HepG2 (cell line): ENCODE results near the gene ADAMTS2. TPM values are rescaled to one million over a fixed set of nuclear protein-coding genes. Genes with fewer than 3 reads are reported as not detected.

Experiments used
- ATAC-seq: fragments of 200-7000 bp; cut with Tn5 transposase; 3 replicates; pipeline ENCODE4 v1.9.1; 2020; ENCODE audit warnings: mild to moderate bottlenecking, moderate library complexity
- BruUV-seq: library from RNA; stranded (reverse); fragments of 400-500 nt; replicated peaks from 2 replicates; lab custom pipeline; 2021; lab: Mats Ljungman, UMichigan
- CTCF ChIA-PET: fragments of 300-600 bp; formaldehyde crosslinking; extraction: SDS; loops from one replicate; lab custom pipeline; 2021; ENCODE audit warnings: low total read pairs, inconsistent platforms, low intra/inter-chr PET ratio; lab: Yijun Ruan, JAX
- POLR2A ChIA-PET: fragments of 350-600 bp; sonication (Branson Sonifier 250); formaldehyde crosslinking; loops from one replicate; lab custom pipeline; 2020; ENCODE audit warnings: antibody characterized with exemption, inconsistent platforms; lab: Yijun Ruan, JAX
- DNase-seq: peaks from one replicate; pipeline ENCODE4 v3.0.0-alpha.2; 2015; ENCODE audit warnings: low spot score
- FAIRE-seq: peaks from 3 replicates; lab custom pipeline; 2011; peaks lifted over from hg19 to GRCh38; lab: Jason Lieb, UNC
- H2AFZ ChIP-seq: one replicate; pipeline ENCODE4 v1.6.1; 2011; ENCODE audit warnings: low read length, inconsistent platforms
- H3K27ac ChIP-seq: fragments of 300-600 bp; 3 replicates; pipeline ENCODE4 v1.8.0; 2011; ENCODE audit warnings: mixed run types, mild to moderate bottlenecking, mixed read lengths, low read length, inconsistent platforms; ENCODE audit not compliant: insufficient read depth; ENCODE audit errors: extremely low read length
- H3K27me3 ChIP-seq, 2 experiments: fragments of 200-600 bp in 1 of 2; 2 replicates in 1 of 2; 3 replicates in 1 of 2; pipeline versions ENCODE4 v1.6.0 to v1.8.0; 2011; ENCODE audit warnings: low read length in 2 of 2, mild to moderate bottlenecking in 2 of 2, moderate library complexity in 2 of 2, inconsistent platforms in 1 of 2; ENCODE audit not compliant: insufficient read depth in 2 of 2, control insufficient read depth in 1 of 2
- H3K36me3 ChIP-seq, 2 experiments: fragments of 200-600 bp in 1 of 2; replicated peaks in 1 of 2; 2 replicates in 1 of 2; 3 replicates in 1 of 2; pipeline versions ENCODE4 v1.5.1 to v1.8.0; 2011; ENCODE audit warnings: low read length in 2 of 2, inconsistent platforms in 1 of 2; ENCODE audit not compliant: insufficient read depth in 2 of 2, control insufficient read depth in 1 of 2
- H3K4me1 ChIP-seq: 2 replicates; pipeline ENCODE4 v1.5.1; 2012; ENCODE audit warnings: low read length, inconsistent platforms; ENCODE audit not compliant: insufficient read depth
- H3K4me2 ChIP-seq: 2 replicates; pipeline ENCODE4 v1.6.0; 2011; ENCODE audit warnings: low read depth, low read length, inconsistent platforms
- H3K4me3 ChIP-seq, 3 experiments: fragments of 200-600 bp in 1 of 3; sonication (generic), shearing (Covaris generic) in 1 of 3; replicated peaks in 1 of 3; 2 replicates each; pipeline ENCODE4 v1.5.1; 2011 to 2016; ENCODE audit warnings: low read length in 3 of 3, inconsistent platforms in 2 of 3, low read depth in 2 of 3, mild to moderate bottlenecking in 2 of 3, control low read depth in 1 of 3, mixed read lengths in 1 of 3; ENCODE audit not compliant: insufficient read depth in 1 of 3
- H3K79me2 ChIP-seq: one replicate; pipeline ENCODE4 v1.6.1; 2011; ENCODE audit warnings: low read length, inconsistent platforms; ENCODE audit not compliant: insufficient read depth
- H3K9ac ChIP-seq: 2 replicates; pipeline ENCODE4 v1.6.0; 2011; ENCODE audit warnings: mild to moderate bottlenecking, low read depth, low read length, inconsistent platforms; ENCODE audit not compliant: insufficient read depth
- H3K9me3 ChIP-seq: 2 replicates; pipeline ENCODE4 v1.5.1; 2012; ENCODE audit warnings: mild to moderate bottlenecking, low read length
- H4K20me1 ChIP-seq: 2 replicates; pipeline ENCODE4 v1.6.0; 2011; ENCODE audit warnings: inconsistent platforms, mild to moderate bottlenecking, low read length, moderate library complexity; ENCODE audit not compliant: insufficient read depth
- AKAP8 ChIP-seq: sonication (generic); formaldehyde crosslinking; IDR thresholded peaks from 2 replicates; pipeline ENCODE4 v1.5.1; 2020; ENCODE audit warnings: mild to moderate bottlenecking, missing genetic modification reagents
- CENPX ChIP-seq: sonication (generic); formaldehyde crosslinking; IDR thresholded peaks from 2 replicates; pipeline ENCODE4 v1.9.0; 2021; ENCODE audit warnings: mild to moderate bottlenecking, missing genetic modification reagents, moderate library complexity
- HIVEP1 ChIP-seq: sonication (generic); formaldehyde crosslinking; IDR thresholded peaks from 2 replicates; pipeline ENCODE4 v1.4.0; 2020; ENCODE audit warnings: mild to moderate bottlenecking, missing genetic modification reagents
- RNF2 ChIP-seq: fragments of 450-650 bp; conservative IDR thresholded peaks from 2 replicates; pipeline ENCODE4 v1.6.1; 2016; ENCODE audit warnings: low read depth
- SALL1 ChIP-seq: sonication (generic); formaldehyde crosslinking; IDR thresholded peaks from 2 replicates; pipeline ENCODE4 v1.8.0; 2022; ENCODE audit warnings: mild to moderate bottlenecking, missing genetic modification reagents
- SMC3 ChIP-seq: IDR thresholded peaks from 2 replicates; pipeline ENCODE4 v1.6.1; 2011; ENCODE audit warnings: low read length, improper control_type of control experiment
- YY1 ChIP-seq: IDR thresholded peaks from 2 replicates; pipeline ENCODE4 v1.6.1; 2011; ENCODE audit warnings: low read length, low read depth, moderate library complexity, mild to moderate bottlenecking; ENCODE audit not compliant: insufficient read depth, insufficient replicate concordance
- ZFAT ChIP-seq: sonication (generic); formaldehyde crosslinking; conservative IDR thresholded peaks from 2 replicates; pipeline ENCODE4 v1.8.1; 2023; ENCODE audit warnings: missing genetic modification reagents, inconsistent platforms
- ZMYM3 ChIP-seq: sonication (generic); formaldehyde crosslinking; IDR thresholded peaks from 2 replicates; pipeline ENCODE4 v1.5.1; 2020; ENCODE audit warnings: mild to moderate bottlenecking, missing genetic modification reagents
- ZNF263 ChIP-seq: sonication (generic); formaldehyde crosslinking; IDR thresholded peaks from 2 replicates; pipeline ENCODE4 v1.4.0; 2020; ENCODE audit warnings: missing genetic modification reagents
- WGBS: methylation state at CpG from one replicate; pipeline ENCODE4 v1.1.6; 2017; ENCODE audit warnings: low lambda C conversion rate; 5-methylcytosine and 5-hydroxymethylcytosine counted together
- in situ Hi-C: cut with HindIII; loops from 2 replicates; pipeline ENCODE4 v1.10.0; 2017; ENCODE audit warnings: low pct_unique_long_range_greater_than_20kb; ENCODE audit not compliant: extremely low pct_ligation_motif_present
- intact Hi-C: fragments of 100-400 bp; cut with micrococcal nuclease; formaldehyde crosslinking; loops from one replicate; pipeline ENCODE4 v1.10.0; 2022; ENCODE audit not compliant: unreplicated experiment
- polyA plus RNA-seq, 8 experiments: library from polyadenylated mRNA; depleted of rRNA in 3 of 8; stranded (reverse) in 7 of 8; unstranded in 1 of 8; fragments of >200 nt; fragmentation: Illumina TruSeq in 4 of 8; extraction: Trizol in 4 of 8; gene quantifications; 2 replicates each; pipeline versions ENCODE4 v1.2.1 to v1.2.3, GENCODE V29; 2011 to 2016; ENCODE audit warnings: low read depth in 4 of 8, missing spikeins in 1 of 8, mixed read lengths in 1 of 8; ENCODE audit not compliant: insufficient read depth in 1 of 8
- total RNA-seq, 5 experiments: library from RNA; depleted of rRNA; stranded (reverse); fragments of >200 nt; fragmentation: Illumina TruSeq; extraction: Trizol; gene quantifications; 2 replicates each; pipeline ENCODE4 v1.2.3, GENCODE V29; 2016; ENCODE audit warnings: low read depth in 1 of 5
- TF ChIP-seq, protein P1 (sequence below): sonication (generic); formaldehyde crosslinking; IDR thresholded peaks from 2 replicates; pipeline ENCODE4 v1.4.0; 2020; ENCODE audit warnings: missing genetic modification reagents
- TF ChIP-seq, protein P2 (sequence below): sonication (generic); formaldehyde crosslinking; IDR thresholded peaks from 2 replicates; pipeline ENCODE4 v1.4.0; 2020; ENCODE audit warnings: low read depth, mild to moderate bottlenecking, missing genetic modification reagents
- TF ChIP-seq, protein P3 (sequence below): sonication (generic); formaldehyde crosslinking; IDR thresholded peaks from 2 replicates; pipeline ENCODE4 v1.4.0; 2020; ENCODE audit warnings: missing genetic modification reagents

The ADAMTS2 gene
- total and polyA plus RNA-seq, 2 of the 13 experiments (the other 11 are each of a cell fraction or from before 2014, with no cell fraction given): 0.24 to 3.5 TPM

DNA sequence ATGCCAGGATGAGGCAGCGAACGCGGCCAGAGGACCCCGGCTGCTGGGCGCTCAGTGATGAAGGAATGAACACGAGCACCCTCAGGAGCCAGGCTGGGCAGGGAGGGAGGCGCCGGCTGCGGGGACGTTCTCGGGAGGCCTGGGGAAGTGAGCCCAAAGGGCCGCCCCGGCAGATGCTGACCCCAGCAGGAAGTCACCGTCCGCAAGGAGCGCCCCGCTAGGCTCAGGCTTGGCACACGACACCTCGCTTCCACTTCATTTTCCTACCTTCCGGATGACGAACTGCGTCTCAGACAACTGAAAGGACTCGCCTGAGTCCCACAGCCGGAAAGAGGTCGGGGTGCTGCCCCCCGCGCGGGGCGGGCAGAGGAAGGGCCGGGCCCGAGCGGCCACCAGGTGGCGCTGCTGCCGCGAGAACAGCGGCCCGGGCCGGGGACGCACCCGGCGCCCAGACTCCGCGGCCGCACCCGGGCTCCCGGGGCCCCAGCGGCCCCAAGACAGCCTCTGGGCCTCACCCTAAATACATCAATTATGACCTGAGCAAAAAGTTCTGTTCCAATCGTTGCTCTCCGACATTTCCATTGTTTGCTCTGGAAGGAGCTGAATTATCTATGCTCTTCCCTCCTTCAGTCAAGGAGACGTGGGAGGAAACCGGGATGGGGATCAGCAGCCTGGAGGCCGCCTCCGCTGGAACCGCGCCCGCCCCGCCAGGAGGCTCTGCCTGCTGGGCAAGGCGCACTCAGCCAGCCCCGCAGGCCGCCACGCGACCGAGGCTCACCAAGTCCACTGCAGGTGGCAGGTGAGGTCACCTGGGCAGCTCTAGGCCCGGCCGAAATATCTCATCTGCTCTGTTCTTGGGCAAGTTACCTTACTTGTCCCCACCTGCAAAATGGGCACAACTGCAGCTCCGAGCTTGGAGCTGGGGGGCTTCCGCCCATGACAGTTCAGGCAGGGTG, 178.1 kb downstream of the ADAMTS2 start:
- H3K27ac ChIP-seq: no peak overlapping the region
- no peak for FAIRE-seq
- intact Hi-C loops: loop anchor here (10.0 kb wide), 1 partner anchor 98 kb away; no protein-coding TSS in a partner anchor
- BruUV-seq: no TSS peak
- in situ Hi-C loops: loop anchor here (5.0 kb wide), 2 partner anchors 95 to 330 kb away; no protein-coding TSS in a partner anchor
- no peaks in the 10 kb centered on the region for H4K20me1 ChIP-seq
- no peak overlapping the region for H3K9ac ChIP-seq
- no peaks in the 10 kb centered on the region for H3K4me1 ChIP-seq
- H3K4me2 ChIP-seq: peak overlapping the region; percentile 47
- no peak overlapping the region for H2AFZ ChIP-seq
- CTCF ChIA-PET: interaction anchor here (0.9 to 1.9 kb wide), 4 partner anchors 94 to 327 kb away, joined by 3 to 28 read pairs (median 8); no protein-coding TSS in a partner anchor
- H3K9me3 ChIP-seq: no peaks in the 10 kb centered on the region; the same call in 1 of the 2 replicates
- no peaks in the 10 kb centered on the region for H3K36me3 ChIP-seq
- POLR2A ChIA-PET: no interaction called here
- 49% methylated on average over 41 of the region's 67 CpGs for WGBS
- peaks cover 3 to 12% of the 10 kb centered on the region in 2 experiments; a peak in 3 of 5 replicates for H3K27me3 ChIP-seq
- ATAC-seq: peak; percentile 80
- H3K79me2 ChIP-seq: no peaks in the 10 kb centered on the region
- H3K4me3 ChIP-seq: peak overlapping the region in 1 of 3 experiments; percentile 50; a peak in 1 of 6 replicates
- DNase-seq: no peak
- TF ChIP-seq ZFAT (CRISPR knock-in tag) (no peak), AKAP8 (CRISPR knock-in tag) (0 out of 2 replicates have a peak, but pooled peaks have one; percentile 28), ZNF263 (CRISPR knock-in tag) (peak; percentile 31; the same call in 1 of the 2 replicates), ZMYM3 (no peak), YY1 (peak; percentile 47), SMC3 (peak; percentile 31; the same call in 1 of the 2 replicates), SALL1 (no peak), HIVEP1 (0 out of 2 replicates have a peak, but pooled peaks have one; percentile 32), CENPX (no peak), RNF2 (0 out of 2 replicates have a peak, but pooled peaks have one; percentile 38)
- TF ChIP-seq, protein P1, sequence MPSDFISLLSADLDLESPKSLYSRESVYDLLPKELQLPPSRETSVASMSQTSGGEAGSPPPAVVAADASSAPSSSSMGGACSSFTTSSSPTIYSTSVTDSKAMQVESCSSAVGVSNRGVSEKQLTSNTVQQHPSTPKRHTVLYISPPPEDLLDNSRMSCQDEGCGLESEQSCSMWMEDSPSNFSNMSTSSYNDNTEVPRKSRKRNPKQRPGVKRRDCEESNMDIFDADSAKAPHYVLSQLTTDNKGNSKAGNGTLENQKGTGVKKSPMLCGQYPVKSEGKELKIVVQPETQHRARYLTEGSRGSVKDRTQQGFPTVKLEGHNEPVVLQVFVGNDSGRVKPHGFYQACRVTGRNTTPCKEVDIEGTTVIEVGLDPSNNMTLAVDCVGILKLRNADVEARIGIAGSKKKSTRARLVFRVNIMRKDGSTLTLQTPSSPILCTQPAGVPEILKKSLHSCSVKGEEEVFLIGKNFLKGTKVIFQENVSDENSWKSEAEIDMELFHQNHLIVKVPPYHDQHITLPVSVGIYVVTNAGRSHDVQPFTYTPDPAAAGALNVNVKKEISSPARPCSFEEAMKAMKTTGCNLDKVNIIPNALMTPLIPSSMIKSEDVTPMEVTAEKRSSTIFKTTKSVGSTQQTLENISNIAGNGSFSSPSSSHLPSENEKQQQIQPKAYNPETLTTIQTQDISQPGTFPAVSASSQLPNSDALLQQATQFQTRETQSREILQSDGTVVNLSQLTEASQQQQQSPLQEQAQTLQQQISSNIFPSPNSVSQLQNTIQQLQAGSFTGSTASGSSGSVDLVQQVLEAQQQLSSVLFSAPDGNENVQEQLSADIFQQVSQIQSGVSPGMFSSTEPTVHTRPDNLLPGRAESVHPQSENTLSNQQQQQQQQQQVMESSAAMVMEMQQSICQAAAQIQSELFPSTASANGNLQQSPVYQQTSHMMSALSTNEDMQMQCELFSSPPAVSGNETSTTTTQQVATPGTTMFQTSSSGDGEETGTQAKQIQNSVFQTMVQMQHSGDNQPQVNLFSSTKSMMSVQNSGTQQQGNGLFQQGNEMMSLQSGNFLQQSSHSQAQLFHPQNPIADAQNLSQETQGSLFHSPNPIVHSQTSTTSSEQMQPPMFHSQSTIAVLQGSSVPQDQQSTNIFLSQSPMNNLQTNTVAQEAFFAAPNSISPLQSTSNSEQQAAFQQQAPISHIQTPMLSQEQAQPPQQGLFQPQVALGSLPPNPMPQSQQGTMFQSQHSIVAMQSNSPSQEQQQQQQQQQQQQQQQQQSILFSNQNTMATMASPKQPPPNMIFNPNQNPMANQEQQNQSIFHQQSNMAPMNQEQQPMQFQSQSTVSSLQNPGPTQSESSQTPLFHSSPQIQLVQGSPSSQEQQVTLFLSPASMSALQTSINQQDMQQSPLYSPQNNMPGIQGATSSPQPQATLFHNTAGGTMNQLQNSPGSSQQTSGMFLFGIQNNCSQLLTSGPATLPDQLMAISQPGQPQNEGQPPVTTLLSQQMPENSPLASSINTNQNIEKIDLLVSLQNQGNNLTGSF (CRISPR knock-in tag): no peak
- TF ChIP-seq, protein P2, sequence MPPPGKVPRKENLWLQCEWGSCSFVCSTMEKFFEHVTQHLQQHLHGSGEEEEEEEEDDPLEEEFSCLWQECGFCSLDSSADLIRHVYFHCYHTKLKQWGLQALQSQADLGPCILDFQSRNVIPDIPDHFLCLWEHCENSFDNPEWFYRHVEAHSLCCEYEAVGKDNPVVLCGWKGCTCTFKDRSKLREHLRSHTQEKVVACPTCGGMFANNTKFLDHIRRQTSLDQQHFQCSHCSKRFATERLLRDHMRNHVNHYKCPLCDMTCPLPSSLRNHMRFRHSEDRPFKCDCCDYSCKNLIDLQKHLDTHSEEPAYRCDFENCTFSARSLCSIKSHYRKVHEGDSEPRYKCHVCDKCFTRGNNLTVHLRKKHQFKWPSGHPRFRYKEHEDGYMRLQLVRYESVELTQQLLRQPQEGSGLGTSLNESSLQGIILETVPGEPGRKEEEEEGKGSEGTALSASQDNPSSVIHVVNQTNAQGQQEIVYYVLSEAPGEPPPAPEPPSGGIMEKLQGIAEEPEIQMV: no peak
- TF ChIP-seq, protein P3, sequence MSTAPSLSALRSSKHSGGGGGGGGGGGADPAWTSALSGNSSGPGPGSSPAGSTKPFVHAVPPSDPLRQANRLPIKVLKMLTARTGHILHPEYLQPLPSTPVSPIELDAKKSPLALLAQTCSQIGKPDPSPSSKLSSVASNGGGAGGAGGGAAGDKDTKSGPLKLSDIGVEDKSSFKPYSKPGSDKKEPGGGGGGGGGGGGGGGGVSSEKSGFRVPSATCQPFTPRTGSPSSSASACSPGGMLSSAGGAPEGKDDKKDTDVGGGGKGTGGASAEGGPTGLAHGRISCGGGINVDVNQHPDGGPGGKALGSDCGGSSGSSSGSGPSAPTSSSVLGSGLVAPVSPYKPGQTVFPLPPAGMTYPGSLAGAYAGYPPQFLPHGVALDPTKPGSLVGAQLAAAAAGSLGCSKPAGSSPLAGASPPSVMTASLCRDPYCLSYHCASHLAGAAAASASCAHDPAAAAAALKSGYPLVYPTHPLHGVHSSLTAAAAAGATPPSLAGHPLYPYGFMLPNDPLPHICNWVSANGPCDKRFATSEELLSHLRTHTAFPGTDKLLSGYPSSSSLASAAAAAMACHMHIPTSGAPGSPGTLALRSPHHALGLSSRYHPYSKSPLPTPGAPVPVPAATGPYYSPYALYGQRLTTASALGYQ (CRISPR knock-in tag): no peak
